HG03460 (cell line): ENCODE data around the gene BMERB1.
"Not testable (repeated sequence)": the region's sequence is repeated elsewhere in the genome, so short reads cannot be mapped to it uniquely, and the experiment has no call there.

Experiments
- ATAC-seq: cut with Tn5 transposase; IDR thresholded peaks from one replicate; pipeline ENCODE4 v1.9.1; 2021; ENCODE audit not compliant: unreplicated experiment

The BMERB1 gene

GRCh38 chr16:15459791-15460190 lies 25.4 kb downstream of the BMERB1 start:
- ATAC-seq, result no peak

- ATAC-seq, result no peak
These were observed 26.2 kb downstream of the BMERB1 start for GRCh38 chr16:15460601-15461000.

GRCh38 chr16:15461376-15461775 lies 27.0 kb downstream of the BMERB1 start:
- no peak for ATAC-seq

- no peak for ATAC-seq
These were observed 30.2 kb downstream of the BMERB1 start for GRCh38 chr16:15464401-15465186.

- ATAC-seq, result no peak
These were observed 31.7 kb downstream of the BMERB1 start for GRCh38 chr16:15466131-15466530.

GRCh38 chr16:15466886-15467781 lies 32.7 kb downstream of the BMERB1 start:
- no peak for ATAC-seq

- ATAC-seq, result not testable (repeated sequence)
These were observed 42.6 kb downstream of the BMERB1 start for GRCh38 chr16:15476971-15477370.

DNA sequence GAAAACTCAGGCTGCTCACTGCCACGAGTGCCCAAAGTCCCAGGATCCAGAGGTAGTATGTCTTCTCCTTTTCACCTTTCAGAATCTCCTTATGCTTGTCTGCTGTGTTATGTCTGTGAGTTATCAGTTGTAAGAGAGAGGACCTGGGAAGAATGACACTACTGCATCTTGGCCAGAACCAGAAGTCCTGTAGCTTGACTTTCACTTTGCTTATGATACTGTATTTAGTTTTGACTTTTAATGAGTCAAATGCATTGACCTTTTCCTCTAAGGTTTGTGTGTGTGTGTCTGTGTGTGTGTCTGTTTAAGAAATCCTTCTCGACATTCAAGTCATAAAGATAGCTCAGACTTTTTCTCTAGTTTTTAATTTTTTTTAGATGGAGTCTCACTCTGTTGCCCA lies 43.4 kb downstream of the BMERB1 start:
- ATAC-seq, result no peak

DNA sequence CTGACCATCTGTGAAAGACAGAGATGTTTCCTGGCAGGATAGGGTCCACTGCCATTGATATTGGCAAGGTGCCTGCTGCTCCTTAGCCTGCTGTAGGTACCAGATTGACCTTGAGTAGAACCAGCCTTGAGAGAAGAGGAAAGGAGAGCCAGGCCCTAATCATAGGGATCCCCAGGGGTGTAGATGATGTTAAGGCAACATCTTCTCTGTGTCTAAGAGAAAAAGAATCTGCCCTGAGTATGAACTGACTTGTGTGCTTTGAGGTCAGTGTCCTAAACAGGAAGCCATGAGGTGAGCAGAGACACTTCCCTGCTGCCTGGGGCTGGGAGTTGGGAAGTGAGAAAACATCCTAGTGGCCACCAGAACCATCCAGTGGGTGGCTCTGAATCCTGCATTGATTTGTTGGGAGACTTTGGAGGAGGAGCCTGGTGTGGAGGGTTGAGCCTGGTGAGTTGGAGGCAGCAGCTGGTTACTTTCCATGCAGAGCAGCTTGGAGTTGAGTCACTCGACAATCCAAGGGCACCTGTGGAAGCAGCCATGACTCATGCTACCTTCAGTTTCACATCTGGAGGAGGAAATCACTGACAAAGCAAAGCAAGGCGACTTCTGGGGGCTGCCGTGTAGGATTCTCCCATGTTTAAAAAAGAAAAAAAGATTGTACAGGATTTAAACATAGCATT lies 47.8 kb downstream of the BMERB1 start:
- no peak for ATAC-seq

DNA sequence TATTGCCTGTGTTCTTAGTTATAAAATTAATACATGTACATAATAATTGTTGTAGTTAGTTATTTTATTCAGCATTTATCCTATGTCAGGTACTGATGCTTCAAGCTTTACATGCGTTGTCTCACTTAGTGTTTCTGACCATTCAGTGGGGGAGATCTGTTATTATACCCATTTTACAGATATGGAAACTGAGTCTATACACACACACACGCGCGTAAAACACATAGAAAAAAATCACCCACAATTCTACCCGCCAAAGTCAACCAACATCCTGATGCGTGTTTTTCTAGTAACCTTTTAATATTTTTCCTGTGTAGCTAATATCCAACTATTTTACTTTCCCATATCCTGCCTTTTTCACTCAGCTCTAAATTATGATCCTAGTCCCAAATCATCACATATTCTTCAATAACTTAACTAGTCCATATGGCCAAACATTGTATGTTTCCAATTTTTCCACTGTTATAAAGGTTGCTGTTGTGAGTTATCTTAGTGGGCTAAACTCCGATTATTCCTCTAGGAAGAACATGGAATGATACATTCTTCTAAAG lies 48.4 kb downstream of the BMERB1 start:
- ATAC-seq, result no peak

GRCh38 chr16:15483857-15484256 lies 49.5 kb downstream of the BMERB1 start:
- ATAC-seq, result no peak

DNA sequence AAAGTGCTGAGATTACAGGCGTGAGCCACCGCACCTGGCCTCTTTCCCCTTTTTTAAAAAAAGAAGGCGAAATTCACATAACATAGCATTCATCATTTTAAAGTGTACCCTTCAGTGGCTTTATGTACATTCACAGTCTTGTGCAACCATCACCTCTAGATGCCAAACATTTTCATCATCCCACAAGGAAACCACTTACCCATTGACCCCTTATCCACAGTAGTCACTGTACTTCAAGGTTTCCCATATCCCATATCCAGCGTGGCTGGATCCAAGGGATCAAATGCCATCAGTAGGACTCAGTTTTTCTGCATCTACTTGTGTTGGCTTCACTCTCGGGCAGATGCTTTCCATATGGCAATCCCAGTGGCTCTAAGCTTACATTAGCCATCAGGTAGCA lies 50.3 kb downstream of the BMERB1 start:
- no peak for ATAC-seq

- no peak for ATAC-seq
These were observed 50.8 kb downstream of the BMERB1 start for GRCh38 chr16:15485175-15485574.

DNA sequence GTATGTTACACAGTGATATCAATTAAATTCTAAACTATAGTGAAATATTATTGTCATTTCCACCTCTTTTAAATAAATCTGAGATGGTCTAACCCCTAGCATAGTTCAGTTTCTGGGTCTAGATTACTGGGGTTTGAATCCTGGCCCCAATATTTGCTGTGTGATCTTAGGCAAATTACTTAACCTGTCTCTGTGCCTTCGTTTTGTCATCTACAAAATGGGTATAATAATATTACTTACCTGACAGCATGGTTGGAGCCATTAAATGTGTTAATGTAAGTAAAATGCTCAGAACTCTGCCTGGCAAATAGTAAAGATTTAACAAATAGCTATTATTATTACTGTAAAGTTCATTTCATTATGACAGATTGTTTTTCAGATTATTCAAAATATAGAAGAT lies 52.3 kb downstream of the BMERB1 start:
- ATAC-seq, result no peak

- ATAC-seq, result no peak
These were observed 53.2 kb downstream of the BMERB1 start for GRCh38 chr16:15487336-15488284.

GRCh38 chr16:15489016-15489415 lies 54.6 kb downstream of the BMERB1 start:
- no peak for ATAC-seq

DNA sequence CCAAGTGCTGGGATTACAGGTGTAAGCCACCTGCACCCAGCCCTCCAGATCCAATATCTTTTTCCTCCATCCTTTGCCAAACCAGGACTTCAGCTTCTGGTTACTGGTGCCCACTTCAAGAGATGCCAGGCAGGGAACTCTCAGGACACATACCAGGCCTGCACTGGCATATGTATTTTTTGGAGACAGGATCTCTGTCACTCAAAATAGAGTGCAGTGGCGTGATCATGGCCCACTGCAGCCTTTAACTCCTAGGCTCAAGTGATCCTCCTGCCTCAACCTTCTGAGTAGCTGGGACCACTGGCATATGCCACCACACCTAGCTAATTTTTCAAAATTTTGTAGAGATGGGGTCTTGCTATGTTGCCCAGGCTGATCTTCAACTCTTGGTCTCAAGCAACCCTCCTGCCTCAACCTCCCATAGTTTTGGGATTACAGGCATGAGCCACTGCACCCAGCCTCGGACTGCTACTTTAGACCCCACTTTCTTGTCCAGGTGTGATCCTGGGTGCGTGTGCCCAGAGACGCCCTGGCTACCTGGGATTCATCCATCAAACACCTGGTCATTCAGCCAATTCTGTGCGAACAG lies 55.8 kb downstream of the BMERB1 start:
- ATAC-seq, result no peak

- no peak for ATAC-seq
These were observed 57.0 kb downstream of the BMERB1 start for GRCh38 chr16:15491411-15491810.

DNA sequence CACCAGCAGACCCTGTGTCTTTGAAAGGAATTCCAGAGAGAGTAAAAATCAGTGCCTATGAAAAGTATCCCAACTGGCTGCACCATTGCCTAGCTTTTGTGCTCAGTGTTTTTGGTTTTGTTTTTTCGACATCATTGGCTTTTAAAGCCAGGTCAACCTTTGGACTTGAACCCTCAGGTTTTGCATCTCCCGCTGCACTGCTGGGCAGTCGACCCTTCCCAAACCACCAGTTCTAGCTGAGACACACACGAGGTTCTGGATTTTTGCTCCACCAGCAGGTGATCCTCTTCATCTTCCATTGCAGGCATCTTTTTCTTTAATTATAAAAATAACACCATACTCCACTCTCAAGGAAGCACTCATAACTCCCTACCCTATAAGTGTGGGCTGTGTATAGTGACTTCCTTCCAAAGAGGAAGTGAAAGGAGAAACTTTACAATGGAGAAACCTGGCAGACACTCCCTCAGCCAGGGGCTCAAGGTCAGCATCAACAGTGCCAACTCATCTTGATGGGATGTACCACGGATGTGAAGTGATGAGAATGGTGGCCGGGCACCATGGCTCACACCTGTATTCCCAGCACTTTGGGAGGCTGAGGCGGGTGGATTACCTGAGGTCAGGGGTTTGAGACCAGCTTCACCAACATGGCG lies 57.8 kb downstream of the BMERB1 start:
- no peak for ATAC-seq
